NCI-H187 (cell line): ENCODE results near the gene DEDD2.
"Not testable (repeated sequence)": the region's sequence is repeated elsewhere in the genome, so short reads cannot be mapped to it uniquely, and the experiment has no call there.

ENCODE experiments used
- DNase-seq, 2 experiments: peaks; one replicate each; lab custom pipeline; 2025; lab: John Stamatoyannopoulos, UW

DEDD2 gene

GRCh38 chr19:42217520-42218437 is at the start of gene DEDD2:
Gene DEDD2, minus strand, starts transcription at chr19:42217677. Its CDS starts 670 bp downstream, at chr19:42217007.
- peak; percentile 95 to 98 for DNase-seq

- DNase-seq = not testable (repeated sequence)
Observed at GRCh38 chr19:42266928-42267603, 49.6 kb upstream of the DEDD2 start.

GRCh38 chr19:42266105-42266504 is 48.6 kb upstream of the DEDD2 start:
- not testable (repeated sequence) for DNase-seq

- no peak for DNase-seq
Observed at GRCh38 chr19:42261763-42262162, 44.3 kb upstream of the DEDD2 start.

- not testable (repeated sequence) for DNase-seq
Observed at GRCh38 chr19:42257842-42258241, 40.4 kb upstream of the DEDD2 start.

- no peak for DNase-seq
Observed at GRCh38 chr19:42255766-42256745, 38.6 kb upstream of the DEDD2 start.

GRCh38 chr19:42254850-42255765 is 37.6 kb upstream of the DEDD2 start, which contains the start of gene ERF:
Gene ERF, minus strand, starts transcription at chr19:42255128. Its CDS starts 129 bp downstream, at chr19:42254999.
- peak; percentile 61 to 91 for DNase-seq

GRCh38 chr19:42254089-42254849 is 36.8 kb upstream of the DEDD2 start:
- DNase-seq = no peak

GRCh38 chr19:42253245-42254088 is 36.0 kb upstream of the DEDD2 start:
- DNase-seq = no peak

GRCh38 chr19:42252365-42253244 is 35.1 kb upstream of the DEDD2 start:
- no peak for DNase-seq

GRCh38 chr19:42251572-42252358 is 34.3 kb upstream of the DEDD2 start:
- no peak for DNase-seq

GRCh38 chr19:42250666-42251531 is 33.4 kb upstream of the DEDD2 start:
- DNase-seq = no peak

GRCh38 chr19:42250183-42250665 is 32.7 kb upstream of the DEDD2 start:
- no peak for DNase-seq

- no peak for DNase-seq
Observed at GRCh38 chr19:42249769-42250168, 32.3 kb upstream of the DEDD2 start.

- DNase-seq = no peak
Observed at GRCh38 chr19:42249149-42249750, 31.8 kb upstream of the DEDD2 start.
